Smooth muscle cell of the pulmonary artery (primary cell): Measurements from ENCODE around the gene MYO3A. TPM values are rescaled to one million over a fixed set of nuclear protein-coding genes. Genes with fewer than 3 reads are reported as not detected.

Experiments used
- total RNA-seq: library from RNA; depleted of rRNA; stranded (reverse); fragments of >200 nt; gene quantifications from 2 replicates; pipeline ENCODE4 v1.2.3, GENCODE V29; 2014

MYO3A gene, protein sequence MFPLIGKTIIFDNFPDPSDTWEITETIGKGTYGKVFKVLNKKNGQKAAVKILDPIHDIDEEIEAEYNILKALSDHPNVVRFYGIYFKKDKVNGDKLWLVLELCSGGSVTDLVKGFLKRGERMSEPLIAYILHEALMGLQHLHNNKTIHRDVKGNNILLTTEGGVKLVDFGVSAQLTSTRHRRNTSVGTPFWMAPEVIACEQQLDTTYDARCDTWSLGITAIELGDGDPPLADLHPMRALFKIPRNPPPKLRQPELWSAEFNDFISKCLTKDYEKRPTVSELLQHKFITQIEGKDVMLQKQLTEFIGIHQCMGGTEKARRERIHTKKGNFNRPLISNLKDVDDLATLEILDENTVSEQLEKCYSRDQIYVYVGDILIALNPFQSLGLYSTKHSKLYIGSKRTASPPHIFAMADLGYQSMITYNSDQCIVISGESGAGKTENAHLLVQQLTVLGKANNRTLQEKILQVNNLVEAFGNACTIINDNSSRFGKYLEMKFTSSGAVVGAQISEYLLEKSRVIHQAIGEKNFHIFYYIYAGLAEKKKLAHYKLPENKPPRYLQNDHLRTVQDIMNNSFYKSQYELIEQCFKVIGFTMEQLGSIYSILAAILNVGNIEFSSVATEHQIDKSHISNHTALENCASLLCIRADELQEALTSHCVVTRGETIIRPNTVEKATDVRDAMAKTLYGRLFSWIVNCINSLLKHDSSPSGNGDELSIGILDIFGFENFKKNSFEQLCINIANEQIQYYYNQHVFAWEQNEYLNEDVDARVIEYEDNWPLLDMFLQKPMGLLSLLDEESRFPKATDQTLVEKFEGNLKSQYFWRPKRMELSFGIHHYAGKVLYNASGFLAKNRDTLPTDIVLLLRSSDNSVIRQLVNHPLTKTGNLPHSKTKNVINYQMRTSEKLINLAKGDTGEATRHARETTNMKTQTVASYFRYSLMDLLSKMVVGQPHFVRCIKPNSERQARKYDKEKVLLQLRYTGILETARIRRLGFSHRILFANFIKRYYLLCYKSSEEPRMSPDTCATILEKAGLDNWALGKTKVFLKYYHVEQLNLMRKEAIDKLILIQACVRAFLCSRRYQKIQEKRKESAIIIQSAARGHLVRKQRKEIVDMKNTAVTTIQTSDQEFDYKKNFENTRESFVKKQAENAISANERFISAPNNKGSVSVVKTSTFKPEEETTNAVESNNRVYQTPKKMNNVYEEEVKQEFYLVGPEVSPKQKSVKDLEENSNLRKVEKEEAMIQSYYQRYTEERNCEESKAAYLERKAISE (N-terminal part only)
- not detected in 2 replicates for total RNA-seq

DNA sequence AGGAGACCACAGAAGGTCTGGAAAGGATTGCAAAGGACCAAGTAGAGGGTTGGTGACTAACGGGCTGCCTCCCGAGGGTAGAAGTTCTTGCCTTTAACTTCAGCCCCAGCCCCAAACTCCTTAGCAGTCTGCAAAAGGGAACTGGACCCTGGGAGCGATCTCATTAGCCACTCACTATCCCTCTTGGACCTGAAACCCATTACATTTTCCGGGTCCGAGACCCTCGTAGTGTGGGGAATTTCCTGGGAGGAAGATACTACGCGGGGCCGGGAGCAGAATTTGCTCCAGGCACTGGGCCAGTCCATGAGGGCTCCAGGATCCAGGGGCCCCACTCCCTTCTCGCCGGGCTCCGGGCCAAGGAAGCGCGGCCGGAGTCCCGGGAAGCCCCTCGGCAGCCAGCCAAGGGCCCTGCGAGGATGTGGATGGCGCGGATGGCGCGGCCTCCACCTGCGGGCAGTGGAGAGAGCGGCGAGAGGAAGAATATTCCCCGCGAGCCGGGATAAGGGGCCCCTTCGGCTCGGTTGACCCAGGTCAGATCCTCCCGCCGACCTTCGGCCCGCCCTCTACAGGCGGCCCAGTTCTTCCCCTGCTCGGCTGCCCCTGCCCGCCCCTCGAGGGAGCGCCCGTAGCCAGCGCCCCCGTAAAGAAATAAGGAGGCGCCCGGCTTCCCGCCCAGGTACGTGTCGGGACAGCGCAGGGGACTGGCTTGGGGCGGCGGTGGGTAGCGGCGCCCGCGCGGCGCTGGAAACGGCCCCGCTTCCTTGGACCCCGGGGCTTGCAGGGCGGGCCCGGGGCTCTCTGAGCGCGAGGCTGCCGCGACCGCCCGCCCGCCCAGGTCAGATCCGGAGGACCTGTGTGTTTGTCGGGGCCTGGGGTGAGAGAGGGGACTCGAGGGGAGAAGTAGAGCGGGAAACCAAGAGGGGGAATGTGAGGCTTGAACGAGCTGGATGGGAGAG is at the start of gene MYO3A:
Gene MYO3A, plus strand, starts transcription at position 577 of the 956 bp plus-strand sequence. CDS start 17,882 bp downstream, outside the sequence.

DNA sequence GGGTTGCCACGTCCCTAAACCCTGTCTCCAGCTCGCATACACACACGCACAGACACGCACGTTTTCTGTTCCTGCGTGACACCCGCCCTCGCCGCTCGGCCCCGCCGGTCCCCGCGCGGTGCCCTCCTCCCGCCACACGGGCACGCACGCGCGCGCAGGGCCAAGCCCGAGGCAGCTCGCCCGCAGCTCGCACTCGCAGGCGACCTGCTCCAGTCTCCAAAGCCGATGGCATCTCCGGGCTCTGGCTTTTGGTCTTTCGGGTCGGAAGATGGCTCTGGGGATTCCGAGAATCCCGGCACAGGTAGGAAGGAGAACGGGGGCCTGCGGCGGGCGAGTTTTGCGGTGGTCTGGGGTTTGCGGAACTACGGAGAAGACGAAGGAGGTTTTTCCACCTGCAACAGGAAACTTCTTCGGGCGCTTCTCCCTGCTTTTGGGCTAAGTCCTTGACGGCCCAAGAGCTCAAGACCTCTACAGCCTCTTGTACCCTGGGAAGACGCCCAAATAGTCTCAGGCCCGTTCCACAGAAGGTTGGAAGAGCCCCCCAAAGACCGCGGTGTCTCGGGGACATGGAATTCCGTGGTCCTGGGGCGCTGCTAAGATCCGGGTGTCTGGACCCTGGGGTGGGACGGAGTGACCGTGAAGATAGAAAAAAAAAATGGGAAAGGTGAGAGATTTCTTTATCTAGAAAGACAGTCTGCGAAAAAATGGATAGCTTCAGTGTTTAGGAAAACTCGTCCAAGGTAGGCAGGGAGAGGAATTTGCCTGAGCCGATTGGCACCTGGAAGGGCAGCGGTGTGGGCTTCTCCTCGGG is 282.8 kb downstream of the MYO3A start, which contains the start of gene GAD2:
Gene GAD2, plus strand, starts transcription at position 190 of the 811 bp plus-strand sequence. Its CDS starts 36 bp downstream, at position 226.

